GM21390 (cell line): ENCODE data around the gene PAWR.
"Not testable (repeated sequence)": the region's sequence is repeated elsewhere in the genome, so short reads cannot be mapped to it uniquely, and the experiment has no call there.

Source experiments
- ATAC-seq: cut with Tn5 transposase; IDR thresholded peaks from one replicate; pipeline ENCODE4 v1.9.1; 2021; ENCODE audit not compliant: unreplicated experiment

The PAWR gene

GRCh38 chr12:79553863-79554574, 136.7 kb downstream of the PAWR start:
- no peak for ATAC-seq

- no peak for ATAC-seq
Observed at GRCh38 chr12:79552192-79552591, 138.6 kb downstream of the PAWR start.

- no peak for ATAC-seq
Observed at GRCh38 chr12:79549531-79550271, 141.1 kb downstream of the PAWR start.

GRCh38 chr12:79548610-79548924, 142.2 kb downstream of the PAWR start:
- ATAC-seq, result no peak

GRCh38 chr12:79547735-79548609, 142.8 kb downstream of the PAWR start:
- ATAC-seq, result no peak

GRCh38 chr12:79547044-79547734, 143.6 kb downstream of the PAWR start:
- ATAC-seq, result no peak

GRCh38 chr12:79546466-79547043, 144.2 kb downstream of the PAWR start:
- ATAC-seq, result no peak

GRCh38 chr12:79544439-79544838, 146.3 kb downstream of the PAWR start:
- ATAC-seq, result not testable (repeated sequence)

- no peak for ATAC-seq
Observed at GRCh38 chr12:79537675-79538074, 153.1 kb downstream of the PAWR start.

GRCh38 chr12:79535751-79536150, 155.0 kb downstream of the PAWR start:
- no peak for ATAC-seq
